Lung microvascular endothelial cell (primary cell): ENCODE data around the gene COLEC12. TPM values are rescaled to one million over a fixed set of nuclear protein-coding genes. Genes with fewer than 3 reads are reported as not detected.

ENCODE experiments used
- DNase-seq, 2 donors: peaks; one replicate each; pipeline versions ENCODE4 v3.0.0 to v3.0.0-alpha.2; 2010; ENCODE audit warnings: low read depth in 2 of 2
- total RNA-seq: library from RNA; depleted of rRNA; stranded (reverse); fragments of >200 nt; gene quantifications from 2 replicates; pipeline ENCODE4 v1.2.1, GENCODE V29; 2014

Gene COLEC12
- total RNA-seq, 1 donor from 2014 or later, result 104 TPM

DNA sequence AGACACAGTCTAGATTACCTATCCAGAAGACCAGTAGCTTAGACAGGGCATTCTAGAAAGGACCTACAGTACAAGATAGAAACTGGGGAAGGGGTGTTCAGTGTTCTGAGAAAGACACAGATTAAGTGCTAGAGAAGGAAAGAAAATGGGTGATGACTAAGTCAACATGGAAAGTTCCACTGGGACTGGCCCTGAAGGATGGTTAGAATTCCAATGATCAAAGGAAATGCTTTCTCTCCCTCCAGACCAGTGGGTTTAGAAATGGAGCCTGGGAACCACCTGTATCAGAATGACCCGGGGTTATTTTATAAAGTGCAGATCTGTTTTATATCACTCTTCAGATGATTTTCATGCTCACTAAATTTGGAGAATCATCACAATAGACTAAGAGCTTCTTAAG is 5.8 kb upstream of the COLEC12 start:
- peak in 1 of 2 donors; percentile 72 for DNase-seq

DNA sequence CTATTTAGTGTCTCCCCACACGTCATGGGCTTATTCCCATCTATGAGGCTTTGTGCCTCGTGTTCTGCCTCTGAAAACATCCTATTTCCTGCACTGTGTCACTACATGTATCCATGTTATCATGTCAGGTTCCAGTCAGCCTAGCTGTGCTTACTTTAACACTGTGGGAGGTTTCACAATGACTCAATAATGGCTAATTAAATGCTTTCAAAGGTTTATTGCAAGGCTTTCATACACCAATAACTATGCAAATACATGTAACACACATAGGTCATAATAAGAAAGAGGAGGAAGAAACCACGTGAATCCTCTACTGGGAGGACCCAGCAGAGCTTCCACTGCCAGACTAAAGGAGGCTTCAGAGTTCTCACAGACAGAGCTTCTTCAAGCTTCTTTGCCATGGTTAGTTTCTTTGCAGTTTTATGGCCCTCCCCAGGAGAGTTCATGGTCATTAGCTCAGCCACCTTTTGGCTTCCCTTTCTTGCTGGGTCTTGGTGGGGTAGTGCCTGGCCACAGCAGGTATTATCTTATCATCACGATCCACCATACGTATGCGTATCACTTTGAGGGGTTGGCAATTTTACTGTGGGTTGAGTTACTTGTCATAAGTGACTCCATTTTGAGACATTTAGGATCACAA is 5.1 kb upstream of the COLEC12 start:
- DNase-seq, result peak in 1 of 2 donors; percentile 89

DNA sequence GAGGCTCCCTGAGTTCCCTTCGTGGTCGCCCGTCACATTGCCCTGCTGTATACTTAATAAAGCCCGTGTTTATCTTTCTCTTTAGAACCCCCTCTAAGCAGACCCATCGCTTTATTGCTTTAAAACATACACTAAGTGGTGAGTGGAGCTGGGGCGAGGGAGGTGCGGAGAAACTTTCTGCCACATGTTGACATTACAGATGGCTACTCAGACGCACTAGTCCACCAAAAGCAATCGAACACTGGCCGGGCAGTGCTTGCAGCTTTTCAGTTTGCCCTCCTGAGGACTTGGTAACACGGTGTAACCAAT is 859 bp upstream of the COLEC12 start:
- DNase-seq, result no peak

DNA sequence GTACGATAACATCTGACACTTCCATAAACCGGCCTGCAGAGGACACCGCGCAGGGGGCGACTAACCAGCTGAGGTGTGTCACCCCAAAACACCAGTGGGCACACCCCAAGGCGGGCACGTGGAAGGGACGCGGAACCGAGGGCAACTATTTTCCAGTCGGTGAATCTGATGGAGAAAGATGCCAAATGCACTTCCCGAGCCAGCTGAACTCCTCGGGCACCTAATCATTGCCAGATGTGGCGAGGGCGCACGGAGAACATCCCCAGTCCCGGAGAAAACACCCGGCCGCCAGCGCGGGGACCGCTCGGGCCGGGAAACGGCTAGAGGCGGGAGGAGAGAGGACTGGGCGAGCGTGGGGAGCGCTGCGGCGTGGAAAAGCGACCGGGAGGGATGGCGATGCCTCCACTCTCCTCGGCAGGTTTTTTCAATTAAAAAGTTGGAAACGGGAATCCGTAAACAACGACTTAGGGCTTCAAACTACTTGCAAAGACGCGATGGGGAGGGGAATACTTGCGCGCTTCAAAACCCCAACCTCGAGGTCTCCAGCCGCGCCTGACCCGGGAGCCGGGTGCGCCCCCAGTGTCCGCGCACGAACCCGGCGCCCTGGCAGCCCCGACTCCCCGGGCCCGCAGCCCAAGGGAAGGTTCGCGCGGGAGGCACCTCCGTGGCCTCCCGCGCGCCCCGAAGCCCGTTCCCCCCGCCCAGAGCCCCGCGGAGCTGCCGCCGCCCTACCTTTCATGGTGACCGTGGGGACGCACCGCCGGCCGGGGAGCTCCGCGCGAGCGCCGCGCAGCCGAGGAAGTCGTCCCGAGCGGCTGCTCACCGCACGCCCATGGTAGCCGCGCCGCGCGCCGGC is 497 bp downstream of the COLEC12 start:
- peak; percentile 36 to 45 for DNase-seq

DNA sequence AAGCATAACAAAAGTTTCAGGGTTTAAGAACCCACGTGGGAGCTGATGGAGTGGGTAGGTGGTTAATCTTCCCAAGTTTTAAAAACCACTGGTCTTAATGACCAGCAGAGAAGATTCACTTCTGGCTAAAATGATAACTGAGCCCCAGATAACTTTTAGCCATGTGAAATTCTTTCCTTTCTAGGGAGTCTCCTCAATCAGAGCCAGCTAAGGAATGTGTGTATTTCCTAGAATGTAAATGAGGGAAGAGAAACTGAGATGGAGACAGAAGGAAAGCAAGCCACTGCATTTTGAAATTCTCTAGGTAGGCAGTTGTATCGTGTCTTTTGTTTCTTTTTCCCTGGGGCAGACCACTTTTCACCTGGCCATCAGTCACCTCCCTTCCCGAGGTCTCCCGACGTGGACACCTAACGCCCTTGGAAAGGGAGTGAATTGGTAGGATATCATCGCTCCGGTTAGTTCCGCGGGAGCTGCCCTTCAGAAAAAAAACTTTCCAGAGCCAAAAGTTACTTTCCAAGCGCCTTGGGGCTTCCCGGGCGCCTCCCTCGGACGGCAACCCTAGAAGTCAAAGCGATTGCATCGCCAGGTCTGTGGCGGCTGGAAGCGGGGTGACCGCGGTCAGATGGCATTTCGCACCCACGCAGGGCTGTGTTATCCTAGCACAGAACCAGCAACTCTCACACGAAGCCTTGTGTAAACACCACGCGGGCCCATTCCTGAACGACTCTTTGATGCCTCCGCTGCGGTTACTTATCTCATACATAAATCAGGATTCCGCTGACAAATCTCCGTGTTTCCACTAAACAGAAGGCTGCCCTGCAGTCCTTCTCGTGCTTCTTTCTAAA is 1.3 kb downstream of the COLEC12 start:
- DNase-seq, result peak; percentile 53 to 64

DNA sequence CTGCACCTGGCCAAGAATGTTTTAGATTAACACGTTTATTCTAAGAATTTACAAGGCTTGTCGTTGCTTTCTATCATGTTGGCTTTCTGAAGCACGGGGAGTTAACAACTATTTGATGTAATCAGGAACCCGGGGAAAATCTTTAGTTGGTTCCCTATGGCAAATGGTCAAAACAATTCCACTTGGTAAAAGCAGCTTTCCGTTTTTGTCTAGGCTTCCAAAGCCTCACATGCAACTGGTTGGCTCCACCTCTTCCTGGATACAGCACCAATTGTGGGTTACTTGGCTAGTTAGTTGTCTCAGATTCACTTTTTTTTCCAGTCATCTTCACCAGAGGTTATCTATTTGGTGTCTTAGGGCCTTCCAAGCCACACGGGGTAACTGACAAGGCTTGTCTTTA is 2.8 kb downstream of the COLEC12 start:
- DNase-seq, result peak in 1 of 2 donors; percentile 50

DNA sequence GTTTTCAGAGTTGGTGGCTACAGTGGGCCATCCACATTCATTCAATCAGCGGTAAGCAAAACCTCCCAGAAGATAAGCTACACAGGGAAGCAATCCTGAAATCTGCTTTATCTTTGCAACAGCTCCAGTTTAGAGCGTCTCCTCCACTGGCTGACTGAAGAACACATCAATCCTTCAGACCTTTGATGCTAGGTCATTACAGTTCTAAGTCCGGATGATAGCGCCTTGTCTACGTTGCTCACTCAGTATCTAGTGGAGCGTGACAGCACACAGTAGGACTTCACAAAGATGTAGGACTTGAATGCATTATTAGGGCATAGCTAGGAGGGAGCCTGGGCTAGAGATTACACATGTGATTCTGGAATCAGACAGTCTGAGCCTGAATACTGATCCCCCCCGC is 5.0 kb downstream of the COLEC12 start:
- no peak for DNase-seq

DNA sequence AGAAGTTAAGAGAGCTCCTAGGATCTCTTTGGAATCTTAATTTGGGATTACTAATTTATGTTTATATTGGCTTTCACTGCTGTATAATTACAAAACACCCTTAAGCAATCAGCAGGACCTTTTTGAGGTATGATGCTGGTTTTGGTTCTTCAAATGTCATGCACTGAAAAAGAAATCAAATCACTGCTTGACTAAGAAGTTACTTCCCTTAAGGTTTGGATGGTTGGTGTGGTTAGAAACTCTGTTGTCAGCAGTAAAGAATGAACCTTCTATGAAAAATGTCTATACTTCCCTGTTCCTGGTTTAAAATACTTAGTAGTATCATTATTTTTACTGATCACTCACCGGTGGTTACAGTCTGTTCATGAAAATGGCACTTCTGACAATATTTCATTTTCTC is 5.5 kb downstream of the COLEC12 start:
- no peak for DNase-seq

DNA sequence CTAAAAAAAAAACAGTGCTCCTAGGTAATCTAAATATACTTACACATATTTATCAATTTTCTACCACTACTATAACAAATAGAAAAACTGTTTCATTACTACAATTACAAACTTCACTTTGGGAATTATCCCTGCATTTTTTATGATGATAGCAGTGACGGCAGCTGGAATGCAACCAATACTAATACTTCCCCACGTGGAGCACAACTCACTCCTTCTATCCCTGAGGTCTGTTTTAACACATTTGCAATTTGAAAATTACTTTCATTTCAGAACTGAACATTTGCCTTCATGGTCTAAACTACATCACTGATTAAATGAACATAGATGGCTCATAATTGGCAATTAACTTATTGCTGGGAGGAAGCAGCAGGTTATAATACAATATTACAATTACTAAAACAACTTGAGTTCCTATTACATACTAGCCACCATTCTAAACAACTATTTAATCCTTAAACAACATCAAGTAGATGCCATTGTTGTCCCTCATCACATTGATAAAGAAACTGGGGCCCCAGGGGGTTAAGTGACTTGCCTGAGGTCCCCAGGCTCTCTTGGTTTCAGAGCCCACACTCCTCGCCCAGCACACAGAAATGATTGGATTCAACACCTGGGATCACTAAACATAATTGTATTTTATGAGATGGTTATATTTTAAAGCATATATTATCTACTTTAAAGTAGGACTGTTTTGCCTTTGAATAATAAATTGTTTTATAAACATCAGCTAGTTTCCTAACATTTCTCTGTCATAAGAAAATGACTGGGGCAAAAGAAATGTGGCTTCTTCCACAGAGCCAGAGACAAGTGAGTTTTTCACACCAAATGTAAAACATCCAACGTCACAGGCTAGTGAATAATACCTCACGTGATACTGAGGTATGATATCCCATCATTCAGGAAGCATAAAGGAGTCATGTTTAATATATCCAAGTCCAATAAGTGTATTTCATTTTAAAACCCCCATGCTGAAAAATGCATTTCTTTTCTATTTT is 6.2 kb downstream of the COLEC12 start:
- DNase-seq, result peak; percentile 36 to 53

DNA sequence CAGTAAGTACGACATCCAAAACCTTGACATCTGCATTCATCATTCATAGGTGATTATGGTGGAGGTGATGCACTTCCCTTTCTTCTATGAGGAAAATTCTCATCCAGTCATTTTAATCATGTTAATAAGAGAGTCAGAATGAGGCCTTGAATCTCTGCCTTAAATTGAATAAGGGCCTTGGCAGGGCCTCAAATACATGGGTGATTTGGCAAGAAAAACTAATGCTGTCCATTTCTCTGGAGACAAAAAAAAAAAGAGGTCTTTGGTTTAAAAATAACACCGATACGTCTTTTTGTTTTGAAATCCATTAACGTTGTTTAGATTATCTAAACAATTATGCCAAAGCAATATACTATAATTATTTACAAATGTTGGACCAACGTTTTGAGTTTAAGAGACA is 8.1 kb downstream of the COLEC12 start:
- DNase-seq, result no peak

DNA sequence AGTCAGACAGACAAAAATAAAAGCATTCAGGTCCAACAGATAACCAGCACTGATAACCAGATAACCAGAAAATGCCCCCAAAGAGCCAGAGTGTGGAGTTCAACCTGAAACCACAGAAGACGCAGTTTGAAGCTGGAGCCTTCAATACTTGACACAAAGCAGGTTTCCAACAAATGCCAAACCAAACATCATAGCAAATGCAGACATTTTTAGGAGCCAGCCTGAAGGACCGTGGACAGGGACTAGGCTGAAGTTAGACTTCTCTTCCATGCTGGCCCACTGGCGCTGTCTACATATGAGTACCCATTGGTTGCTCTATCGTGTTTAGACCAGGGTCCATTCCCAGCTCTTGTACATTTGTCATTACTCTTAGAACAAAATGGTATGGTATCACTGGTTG is 9.9 kb downstream of the COLEC12 start:
- no peak for DNase-seq

DNA sequence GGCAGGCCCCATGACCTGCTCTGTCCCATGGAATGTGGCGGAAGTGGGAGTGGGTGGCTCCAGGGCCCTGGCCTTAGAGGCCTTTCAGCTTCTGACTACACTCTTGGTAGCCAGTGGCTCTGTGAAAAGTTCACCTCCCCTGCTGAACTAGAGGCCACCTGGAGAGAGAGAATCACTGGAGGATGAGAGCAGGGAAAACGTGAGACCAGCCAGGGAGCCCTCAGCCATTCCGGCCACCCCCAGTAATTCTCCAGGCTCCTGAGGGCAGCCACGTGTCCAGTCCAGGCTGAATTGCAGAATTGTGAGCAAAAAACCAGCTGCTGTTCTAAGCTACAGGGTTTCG is 10.5 kb downstream of the COLEC12 start:
- DNase-seq, result peak in 1 of 2 donors; percentile 42

DNA sequence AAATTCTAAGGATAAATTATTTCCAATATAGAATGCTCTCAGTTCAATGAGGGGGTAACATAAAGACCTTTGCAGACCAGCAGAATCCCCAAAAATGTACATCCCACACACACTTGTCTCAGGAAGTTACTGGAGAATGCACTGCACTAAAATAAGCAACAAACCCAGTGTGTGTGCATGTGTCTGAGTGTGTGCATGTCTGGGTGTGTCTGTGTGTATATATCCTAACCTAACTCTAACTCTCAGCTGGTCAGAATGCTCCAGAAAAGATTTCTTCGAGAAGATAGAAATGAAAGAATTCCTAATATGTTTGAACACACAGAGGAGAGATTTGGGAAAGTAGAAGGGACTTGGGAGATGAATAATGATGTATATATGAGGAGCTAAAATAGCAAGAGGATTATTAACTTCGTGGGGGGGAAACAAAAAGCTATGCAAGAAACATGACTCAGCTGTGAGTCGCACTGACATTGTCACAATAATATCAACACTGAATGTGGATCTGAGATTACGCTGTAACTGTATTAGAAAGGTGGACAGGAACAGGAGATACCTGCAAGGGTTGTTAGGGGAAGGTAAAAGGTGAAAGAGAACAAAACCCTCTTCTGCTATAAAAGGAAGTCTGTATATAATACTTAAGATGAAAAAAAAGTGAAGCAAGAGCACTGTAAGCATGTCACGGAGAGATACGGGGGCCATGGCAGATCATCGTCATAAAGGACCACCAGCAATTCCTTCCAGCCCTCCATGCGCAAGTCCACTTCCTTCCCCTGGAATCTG is 11.1 kb downstream of the COLEC12 start:
- DNase-seq, result peak in 1 of 2 donors; percentile 42

DNA sequence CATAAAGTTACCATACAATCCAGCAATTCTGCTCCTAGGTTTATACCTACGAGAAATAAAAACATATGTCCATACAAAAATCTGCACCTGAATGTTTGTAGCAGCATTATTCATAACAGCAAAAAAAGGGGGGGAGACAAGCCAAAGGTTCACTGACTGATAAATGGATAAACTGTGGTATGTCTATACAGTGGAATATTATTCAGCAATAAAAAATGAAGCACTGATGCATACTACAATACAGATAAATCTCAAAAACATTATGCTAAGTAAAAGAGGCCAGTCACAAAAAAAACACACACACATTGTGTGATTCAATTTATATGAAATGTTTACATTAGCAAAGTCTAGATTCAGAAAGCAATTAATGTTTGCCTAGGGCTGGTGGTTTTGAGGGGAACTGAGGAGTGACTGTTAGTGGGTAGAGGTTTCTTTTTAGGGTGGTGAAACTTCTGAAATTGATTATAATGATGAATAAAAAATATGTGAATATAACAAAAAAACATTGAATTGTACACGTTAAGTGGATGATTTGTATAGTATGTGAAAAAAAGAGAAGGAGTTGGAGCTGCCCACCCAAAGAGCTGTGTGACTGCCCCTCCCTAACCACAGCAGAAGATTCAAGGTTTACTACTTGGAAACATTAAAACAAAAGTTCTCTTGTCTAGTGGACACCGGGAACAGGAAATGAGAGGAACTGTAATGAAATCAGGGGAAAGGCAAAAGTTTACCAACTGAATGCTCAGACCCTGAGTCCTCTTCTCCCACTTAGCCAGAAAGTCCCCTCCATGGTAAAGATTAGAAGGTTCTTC is 13.4 kb downstream of the COLEC12 start:
- DNase-seq, result peak in 1 of 2 donors; percentile 23

DNA sequence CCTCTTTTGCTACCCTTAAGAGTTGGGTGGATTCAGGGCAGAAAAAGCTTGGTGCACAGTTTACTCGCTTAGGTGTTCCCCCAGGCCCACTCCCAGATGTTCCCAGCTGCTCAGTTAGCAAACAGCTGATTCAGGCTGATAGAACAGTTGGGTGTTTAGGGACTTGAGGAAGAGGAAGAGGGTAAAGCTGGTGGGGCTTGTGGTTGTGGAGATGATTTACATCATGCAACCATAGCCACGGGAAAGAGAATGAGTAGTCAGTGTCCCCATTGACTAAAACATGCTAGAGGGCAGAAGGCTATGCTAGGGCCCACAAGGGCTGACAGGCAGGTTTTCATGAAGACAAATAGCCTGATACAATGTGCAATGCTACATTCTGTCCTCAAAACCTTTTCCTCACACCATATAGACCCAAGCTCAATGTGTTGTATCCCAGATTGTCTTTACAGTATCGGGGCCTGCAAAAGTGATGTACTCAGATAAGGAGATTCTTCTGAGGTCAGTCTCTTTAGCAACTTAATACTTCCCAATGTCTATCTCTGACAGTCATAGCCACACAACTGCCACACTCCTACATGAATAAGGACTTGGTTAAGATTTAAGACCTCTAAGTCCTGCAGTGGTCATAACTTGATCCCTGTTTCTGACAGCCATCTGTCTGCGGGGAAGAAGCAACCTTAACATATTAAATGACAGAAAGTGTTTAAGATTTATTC is 15.6 kb downstream of the COLEC12 start:
- no peak for DNase-seq

DNA sequence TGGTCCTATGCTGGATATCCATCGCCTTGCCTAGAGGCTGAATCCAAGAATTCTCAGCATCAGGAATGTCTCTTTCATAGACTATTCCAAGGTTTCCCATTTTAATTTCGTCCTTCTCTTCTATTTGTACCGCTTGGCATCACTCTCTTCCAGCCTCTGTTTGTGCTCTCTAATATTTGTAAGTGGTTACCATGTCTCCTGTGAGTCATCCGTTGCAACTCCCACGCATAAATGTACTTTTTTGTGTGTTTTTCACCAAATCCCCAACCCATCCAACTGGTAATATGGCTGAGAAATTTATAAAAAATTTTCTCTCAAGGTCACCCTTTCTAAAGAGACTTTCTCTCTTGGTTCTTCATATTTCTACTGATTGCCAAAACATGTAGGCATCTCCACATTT is 21.8 kb downstream of the COLEC12 start:
- DNase-seq, result peak in 1 of 2 donors; percentile 47

DNA sequence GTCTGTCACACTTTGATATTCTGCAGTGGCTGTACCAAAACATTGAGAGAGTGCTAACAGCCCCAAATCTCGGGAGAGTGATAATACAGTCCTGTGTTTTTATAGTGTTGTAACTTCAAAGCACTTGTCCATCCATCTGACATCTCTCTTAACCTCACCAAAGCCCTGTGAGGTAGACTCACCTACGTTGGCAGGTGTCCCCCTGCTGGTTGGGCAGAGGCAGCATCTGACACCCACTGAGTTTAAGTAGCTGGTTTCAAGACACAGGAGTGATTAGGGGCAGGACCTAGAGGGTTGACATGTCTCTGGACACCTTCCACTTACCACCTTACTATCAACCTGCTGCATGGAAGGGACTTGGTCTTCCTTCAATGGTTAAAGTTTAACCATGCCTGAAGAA is 22.9 kb downstream of the COLEC12 start:
- no peak for DNase-seq

DNA sequence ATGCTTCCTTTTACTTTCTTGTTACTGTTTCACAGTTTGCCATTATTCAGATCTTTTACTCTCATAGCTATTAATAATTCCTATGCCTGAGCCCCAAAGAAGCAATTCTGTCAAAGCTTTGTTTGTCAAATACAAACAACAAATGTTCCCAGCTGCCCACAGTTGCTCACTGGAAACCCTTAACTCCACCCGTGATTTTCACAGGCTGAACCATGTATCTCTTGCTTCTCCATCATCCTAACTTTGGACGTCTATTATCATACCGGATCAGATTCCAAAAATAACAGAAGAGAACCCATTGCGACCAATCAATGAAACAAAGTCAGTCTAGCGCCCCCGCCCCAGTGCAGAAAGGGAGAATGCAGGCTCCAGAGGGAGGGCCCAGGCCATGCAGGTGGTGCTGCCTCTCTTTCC is 24.2 kb downstream of the COLEC12 start:
- no peak for DNase-seq
